GM12873 (cell line): Measurements from ENCODE around the gene MARCHF6.

Source experiments
- CTCF ChIP-seq: IDR thresholded peaks from 2 replicates; pipeline ENCODE4 v1.5.1; 2012; ENCODE audit warnings: low read depth, mild to moderate bottlenecking, moderate library complexity, low read length, control low read depth; ENCODE audit not compliant: insufficient read depth; ENCODE audit errors: missing control alignments

The MARCHF6 gene

GRCh38 chr5:10401498-10401897 is 48.0 kb downstream of the MARCHF6 start:
- TF ChIP-seq CTCF, result no peak
